Colonic mucosa (tissue), 4 donors: ENCODE measurements around the gene TOR2A. TPM values are rescaled to one million over a fixed set of nuclear protein-coding genes. Genes with fewer than 3 reads are reported as not detected.
A peak's percentile ranks its signal among the peaks of the same experiment; 100 is the strongest.

Source experiments
- DNase-seq: peaks from one replicate; pipeline ENCODE4 v3.0.0-alpha.2; 2020
- H3K27ac ChIP-seq: fragments of 200-600 bp; one replicate; pipeline ENCODE4 v1.8.0; 2021
- H3K27me3 ChIP-seq: fragments of 200-600 bp; one replicate; pipeline ENCODE4 v1.8.0; 2021
- H3K36me3 ChIP-seq: fragments of 200-600 bp; one replicate; pipeline ENCODE4 v1.8.0; 2021
- H3K4me1 ChIP-seq: fragments of 200-600 bp; one replicate; pipeline ENCODE4 v1.8.0; 2021; ENCODE audit warnings: mild to moderate bottlenecking
- H3K4me3 ChIP-seq: fragments of 200-600 bp; one replicate; pipeline ENCODE4 v1.8.0; 2021
- H3K9ac ChIP-seq, 2 donors: one replicate each; pipeline ENCODE4 v1.7.0; 2013; ENCODE audit warnings: control low read depth in 2 of 2, low read depth in 2 of 2, low read length in 2 of 2
- H3K9me3 ChIP-seq: fragments of 200-600 bp; one replicate; pipeline ENCODE4 v1.8.0; 2021
- CTCF ChIP-seq: fragments of 200-600 bp; IDR thresholded peaks from one replicate; pipeline ENCODE4 v1.8.0; 2022; ENCODE audit warnings: antibody characterized with exemption, mild to moderate bottlenecking
- intact Hi-C: fragments of 100-400 bp; cut with DNase I; formaldehyde crosslinking; loops from one replicate; pipeline ENCODE4 v1.14.1; 2022
- total RNA-seq, 2 donors: library from RNA; stranded (reverse); fragmentation: NEBNext Ultra II Directional in 1 of 2; extraction: Animal tissue kit (Norgen Biotek cat#: 25700) in 1 of 2; gene quantifications; one replicate each; pipeline ENCODE4 v1.2.1, GENCODE V29; 2021
- donor health status: healthy.
- donor health status: DM: no; HTN: no; CAD: no.
- donor health status: DM: no; HTN: no; CAD: no.

The TOR2A gene
- total RNA-seq, 2 donors from 2014 or later, result 25.8 to 29.8 TPM

GRCh38 chr9:127721391-127721821 is 13.7 kb downstream of the TOR2A start:
- Histone ChIP-seq H3K36me3 (no peaks in the 10 kb centered on the region), H3K4me1 (no peaks in the 10 kb centered on the region), H3K27ac (no peak overlapping the region), H3K27me3 (no peaks in the 10 kb centered on the region), H3K4me3 (no peak overlapping the region), H3K9ac (no peak overlapping the region), H3K9me3 (no peaks in the 10 kb centered on the region)
- peak; percentile 79 for DNase-seq
- TF ChIP-seq CTCF, result no peak
- intact Hi-C loops, result no loop called here

GRCh38 chr9:127720865-127721227 is 14.2 kb downstream of the TOR2A start:
- Histone ChIP-seq H3K4me1 (peaks cover 4% of the 10 kb centered on the region), H3K9ac (no peak overlapping the region), H3K9me3 (no peaks in the 10 kb centered on the region), H3K36me3 (no peaks in the 10 kb centered on the region), H3K27me3 (no peaks in the 10 kb centered on the region), H3K4me3 (no peak overlapping the region), H3K27ac (no peak overlapping the region)
- TF ChIP-seq CTCF, result no peak
- intact Hi-C loops, result no loop called here
- no peak for DNase-seq

- no peak overlapping the region for H3K27ac ChIP-seq
- H3K36me3 ChIP-seq, result no peaks in the 10 kb centered on the region
- peaks cover 4% of the 10 kb centered on the region for H3K4me1 ChIP-seq
- no peaks in the 10 kb centered on the region for H3K27me3 ChIP-seq
- TF ChIP-seq CTCF, result no peak
- peak overlapping the region in 1 of 2 donors; percentile 30 for H3K9ac ChIP-seq
- H3K4me3 ChIP-seq, result no peak overlapping the region
- intact Hi-C loops, result no loop called here
- no peak for DNase-seq
- H3K9me3 ChIP-seq, result no peaks in the 10 kb centered on the region
Observed at GRCh38 chr9:127720031-127720864, 14.8 kb downstream of the TOR2A start.

GRCh38 chr9:127717766-127718165 is 17.3 kb downstream of the TOR2A start:
- H3K36me3 ChIP-seq, result no peaks in the 10 kb centered on the region
- H3K4me3 ChIP-seq, result no peak overlapping the region
- H3K27me3 ChIP-seq, result no peaks in the 10 kb centered on the region
- DNase-seq, result no peak
- H3K9me3 ChIP-seq, result no peaks in the 10 kb centered on the region
- TF ChIP-seq CTCF, result no peak
- intact Hi-C loops, result no loop called here
- H3K27ac ChIP-seq, result no peak overlapping the region
- no peak overlapping the region for H3K9ac ChIP-seq
- peaks cover 10% of the 10 kb centered on the region for H3K4me1 ChIP-seq

GRCh38 chr9:127716412-127716811 is 18.7 kb downstream of the TOR2A start:
- peak overlapping the region; percentile 86 for H3K27ac ChIP-seq
- H3K4me3 ChIP-seq, result no peak overlapping the region
- peaks cover 10% of the 10 kb centered on the region for H3K4me1 ChIP-seq
- H3K9me3 ChIP-seq, result no peaks in the 10 kb centered on the region
- no peaks in the 10 kb centered on the region for H3K36me3 ChIP-seq
- intact Hi-C loops, result no loop called here
- no peak for TF ChIP-seq CTCF
- DNase-seq, result no peak
- H3K27me3 ChIP-seq, result no peaks in the 10 kb centered on the region
- peak overlapping the region; percentile 33 to 90 for H3K9ac ChIP-seq
